ENCODE measurements around the gene GET4.
"Not testable (repeated sequence)": the region's sequence is repeated elsewhere in the genome, so short reads cannot be mapped to it uniquely, and the experiment has no call there.

Gene GET4

DNA sequence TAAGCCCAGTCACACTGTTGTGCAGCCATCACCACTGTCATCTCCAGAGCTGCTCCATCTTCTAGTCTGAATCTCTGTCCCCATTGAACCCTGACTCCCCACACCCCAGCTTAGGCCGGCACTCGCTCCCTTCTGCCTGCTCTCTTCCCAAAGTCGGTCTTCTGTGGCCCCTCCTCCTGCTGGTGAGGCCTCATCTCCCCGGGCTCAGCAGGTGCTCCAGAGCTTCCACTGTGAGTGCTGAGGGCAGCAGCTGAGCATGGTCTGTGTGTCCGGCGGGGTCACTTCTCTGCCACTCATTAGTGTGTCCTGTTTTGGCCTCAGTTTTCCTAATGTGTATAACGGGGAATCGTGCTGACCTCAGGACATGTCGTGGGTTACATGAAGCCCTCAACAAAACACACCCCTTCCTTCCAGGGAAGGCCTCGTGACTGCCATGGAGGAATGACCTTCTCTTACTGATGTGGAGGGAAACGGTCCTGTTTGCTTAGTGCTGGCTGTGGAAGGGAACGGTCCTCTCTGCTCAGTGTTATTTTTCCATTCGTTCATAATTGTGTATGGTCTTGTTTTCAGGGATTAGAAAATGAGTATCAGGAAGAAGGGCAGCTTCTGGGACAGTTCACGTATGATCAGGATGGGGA, 4.3 kb upstream of the GET4 start:
- no peak for DNase-seq (ENCODE audit: low read depth)

DNA sequence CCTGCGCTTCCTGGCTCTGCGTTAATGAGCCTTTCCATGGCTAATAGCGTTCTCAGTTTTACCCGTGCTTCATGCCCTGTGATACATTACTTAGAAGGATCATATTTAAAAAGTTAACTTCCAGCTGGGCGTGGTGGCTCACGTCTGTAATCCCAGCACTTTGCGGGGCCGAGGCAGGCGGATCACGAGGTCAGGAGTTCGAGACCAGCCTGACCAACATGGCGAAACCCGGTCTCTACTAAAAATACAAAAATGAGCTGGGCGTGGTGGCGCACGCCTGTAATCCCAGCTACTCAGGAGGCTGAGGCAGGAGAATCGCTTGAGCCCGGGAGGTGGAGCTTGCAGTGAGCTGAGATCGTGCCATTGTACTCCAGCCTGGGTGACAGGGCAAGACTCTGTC, 3.7 kb upstream of the GET4 start:
- not testable (repeated sequence) for DNase-seq (ENCODE audit: low read depth)

DNA sequence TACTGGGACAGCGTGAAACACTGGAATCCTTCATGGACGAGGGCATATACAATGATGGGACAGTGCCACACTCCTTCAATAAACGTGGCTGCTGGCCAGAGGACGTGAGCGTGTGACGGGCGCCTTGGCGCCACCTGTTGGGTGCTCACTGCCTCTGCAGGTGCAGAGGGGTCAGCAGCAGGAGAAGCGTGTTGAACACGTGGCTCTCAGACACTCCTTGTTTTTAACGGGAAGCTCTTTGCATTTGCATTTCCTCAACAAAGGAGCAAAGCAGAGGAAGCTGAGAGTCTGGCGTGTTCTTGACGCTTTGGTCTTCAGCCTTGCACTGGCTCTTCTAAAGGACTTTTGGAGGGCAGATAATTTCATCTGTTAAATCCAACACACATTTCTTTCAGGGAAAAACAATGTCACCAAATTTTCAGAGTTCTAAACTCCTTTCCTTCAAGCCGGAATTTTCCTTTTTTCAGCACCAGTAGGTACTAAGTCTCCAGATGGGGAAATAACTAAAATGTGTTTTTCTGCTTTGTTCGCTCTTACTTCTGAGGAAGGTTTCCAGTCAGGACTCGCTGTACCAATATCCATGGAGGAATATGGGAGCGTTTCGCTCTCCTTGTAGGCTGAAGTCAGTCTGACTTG, 2.9 kb upstream of the GET4 start:
- peak; percentile 7 for DNase-seq (ENCODE audit: low read depth)

DNA sequence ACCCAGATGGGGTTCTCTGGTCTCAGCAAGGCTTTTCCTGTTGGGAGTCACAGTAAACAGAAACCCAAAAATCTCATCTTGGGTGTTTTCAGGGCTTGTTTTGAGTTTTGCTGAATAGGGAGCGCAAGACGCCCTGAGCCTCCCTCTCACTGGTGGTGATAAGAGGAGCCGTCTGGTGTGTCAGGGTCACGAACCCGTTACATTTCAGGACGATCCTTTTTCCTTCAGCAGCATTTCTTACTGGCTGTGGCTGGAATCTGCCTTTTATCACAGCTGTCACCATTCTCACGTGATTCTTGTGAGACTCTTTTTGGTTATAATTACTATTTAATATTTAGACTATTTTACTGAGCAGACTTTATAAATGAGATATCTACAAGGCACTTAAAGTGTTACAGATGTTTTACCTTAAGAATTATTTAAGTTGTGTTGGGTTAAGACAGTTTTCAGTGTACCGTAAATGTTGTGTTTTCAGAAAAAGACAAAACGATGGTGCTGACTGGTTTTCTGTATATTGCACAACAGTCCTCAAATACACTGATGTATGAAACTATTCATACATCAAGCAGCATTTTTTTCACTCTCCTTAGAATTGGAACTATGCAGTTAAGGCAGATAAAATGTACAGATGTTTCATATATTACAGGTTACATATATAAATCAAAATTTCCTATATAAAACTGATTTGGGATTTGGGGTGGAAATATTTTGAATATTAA, 2.2 kb upstream of the GET4 start:
- DNase-seq (ENCODE audit: low read depth), result no peak

DNA sequence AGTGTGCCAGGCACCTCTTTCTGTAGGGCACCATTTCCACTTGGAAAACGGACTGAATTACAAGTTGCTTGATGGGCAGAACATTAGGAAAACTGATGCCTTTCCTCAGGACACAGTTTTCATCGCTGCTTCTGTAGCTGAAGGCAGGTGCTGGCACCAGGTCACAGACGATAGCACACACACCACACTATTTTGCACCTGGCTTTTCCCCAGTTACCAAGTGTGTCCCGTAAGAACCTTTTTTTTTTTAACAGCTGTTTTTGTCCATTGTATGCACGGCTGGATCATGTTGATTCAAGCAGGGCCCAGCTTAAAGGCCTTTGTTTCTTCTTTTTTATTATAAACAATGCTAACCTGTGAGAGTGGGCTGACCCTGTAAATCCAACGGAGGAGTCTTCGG, 1.3 kb upstream of the GET4 start:
- DNase-seq (ENCODE audit: low read depth), result no peak

DNA sequence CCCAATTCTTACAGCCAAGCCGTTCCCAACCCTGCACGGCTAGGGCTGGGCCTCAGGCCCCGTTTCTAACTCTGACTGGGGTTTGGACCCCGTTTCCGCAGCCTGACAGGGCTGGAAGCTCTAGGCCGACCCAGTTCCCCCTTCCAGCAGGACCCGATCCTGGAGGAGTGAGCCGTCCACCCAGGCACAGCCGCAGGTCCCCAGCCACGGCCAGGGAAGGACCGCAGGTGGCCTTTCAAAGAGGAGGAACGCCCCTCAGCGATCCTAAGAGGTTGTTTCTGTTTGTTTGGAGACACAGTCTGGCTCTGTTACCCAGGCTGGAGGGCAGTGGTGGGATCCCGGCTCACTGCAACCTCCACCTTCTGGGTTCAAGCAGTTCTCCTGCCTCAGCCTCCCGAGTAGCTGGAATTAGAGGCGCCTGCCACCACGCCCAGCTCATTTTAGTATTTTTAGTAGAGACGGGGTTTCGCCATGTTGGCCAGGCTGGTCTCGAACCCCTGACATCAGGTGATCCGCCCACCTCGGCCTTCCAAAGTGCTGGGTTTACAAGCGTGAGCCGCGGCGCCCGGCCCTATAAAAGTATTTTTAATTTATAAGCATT, 778 bp upstream of the GET4 start:
- no peak for DNase-seq (ENCODE audit: low read depth)

DNA sequence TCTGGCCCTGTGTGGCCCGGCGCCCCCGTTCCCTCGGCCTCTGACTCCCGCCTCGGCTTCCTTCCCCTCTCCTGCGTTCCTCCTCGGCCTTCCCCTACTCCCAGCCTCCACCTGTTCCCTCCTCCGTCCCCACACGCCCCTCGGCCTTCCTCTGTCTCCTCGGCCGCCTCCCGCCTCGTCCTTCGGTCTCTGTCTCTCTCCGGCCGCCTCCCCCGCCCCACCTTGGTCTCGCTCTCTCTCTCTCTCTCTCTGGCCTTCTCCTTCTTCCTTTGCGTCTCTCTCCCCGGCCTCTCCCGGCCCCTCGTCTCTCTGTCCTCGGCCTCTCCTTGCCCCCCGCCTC, 588 bp downstream of the GET4 start:
- DNase-seq (ENCODE audit: low read depth), result no peak

DNA sequence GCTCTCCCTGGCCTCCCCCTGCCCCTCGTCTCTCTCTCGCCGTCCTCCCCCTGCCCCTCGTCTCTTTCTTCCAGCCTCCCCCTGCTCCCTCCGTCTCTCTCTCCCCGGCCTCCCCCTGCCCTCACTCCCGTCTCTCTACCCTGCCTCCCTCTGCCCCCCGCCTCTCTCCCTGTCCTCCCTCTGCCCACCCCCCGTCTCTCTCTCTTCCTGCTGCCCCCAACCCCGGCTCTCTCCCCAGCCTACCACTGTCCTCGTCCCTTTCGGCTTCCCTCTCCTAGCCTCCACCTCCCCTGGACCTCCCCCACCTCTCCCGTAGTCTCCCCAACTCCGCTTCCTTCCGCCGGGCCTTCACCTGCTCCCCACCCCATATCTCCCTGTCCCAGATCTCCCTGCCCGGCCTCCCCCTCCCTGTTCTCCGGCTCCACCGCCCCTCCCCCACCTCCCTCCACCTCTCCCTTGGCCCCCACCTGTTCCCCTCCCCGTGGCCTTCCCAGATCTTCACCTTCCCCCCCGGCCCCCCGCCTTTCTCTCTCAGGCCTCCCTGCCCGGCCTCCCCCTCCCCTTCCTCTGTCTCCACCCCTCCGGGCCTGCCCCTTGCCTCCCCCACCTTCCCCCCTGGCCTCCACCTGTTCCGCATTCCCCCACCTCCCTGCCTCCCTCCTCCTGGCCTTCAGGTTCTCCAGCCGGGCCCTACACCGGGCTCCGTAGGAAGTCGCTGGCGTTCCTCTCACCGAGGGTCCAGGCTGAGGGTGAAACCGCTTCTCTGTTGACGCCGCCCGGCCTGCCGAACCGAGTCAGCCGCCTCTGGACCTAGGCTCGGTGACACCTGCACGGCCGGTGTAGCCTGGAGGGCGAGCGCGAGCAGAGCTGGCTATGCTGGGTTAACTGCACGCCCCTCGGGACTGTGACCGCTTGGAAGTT, 1.2 kb downstream of the GET4 start:
- no peak for DNase-seq (ENCODE audit: low read depth)

DNA sequence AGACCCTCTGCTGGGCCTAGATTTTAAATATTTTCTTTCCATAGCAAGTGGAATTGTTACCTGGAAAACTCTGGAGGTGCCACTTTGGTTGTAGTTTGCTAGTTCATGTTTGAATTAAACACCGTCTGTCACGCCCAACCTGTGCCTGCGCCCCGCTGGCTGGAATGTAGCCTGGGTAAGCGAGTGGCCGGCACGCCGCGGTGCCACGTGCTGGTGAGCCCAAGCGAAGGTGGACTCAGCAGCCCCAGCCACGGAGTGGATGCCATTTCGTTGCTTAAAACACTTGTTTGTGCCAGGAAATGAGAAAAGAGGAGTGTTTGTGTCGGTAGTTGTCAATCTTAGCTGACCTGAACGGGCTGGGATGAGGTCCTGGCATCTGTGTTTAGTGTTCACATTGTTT, 2.7 kb downstream of the GET4 start:
- no peak for DNase-seq (ENCODE audit: low read depth)

DNA sequence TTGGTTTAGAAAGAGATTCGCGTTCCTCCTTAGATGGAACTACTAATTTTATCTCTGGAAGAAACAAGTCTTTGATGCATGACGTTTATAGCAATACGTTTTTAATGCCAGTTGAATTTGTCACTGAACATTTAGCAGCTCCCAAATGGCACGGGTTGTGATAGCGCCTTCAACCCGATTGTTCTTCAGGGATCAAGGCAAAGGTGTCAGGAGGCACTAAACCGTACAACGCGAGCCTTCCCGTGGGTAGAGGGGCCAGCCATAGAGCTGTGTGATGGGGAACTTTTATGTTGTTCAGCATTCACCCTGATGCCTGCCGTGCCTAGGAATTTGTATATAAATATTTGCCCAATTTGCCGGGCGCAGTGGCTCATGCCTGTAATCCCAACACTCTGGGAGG, 3.4 kb downstream of the GET4 start:
- DNase-seq (ENCODE audit: low read depth), result no peak

DNA sequence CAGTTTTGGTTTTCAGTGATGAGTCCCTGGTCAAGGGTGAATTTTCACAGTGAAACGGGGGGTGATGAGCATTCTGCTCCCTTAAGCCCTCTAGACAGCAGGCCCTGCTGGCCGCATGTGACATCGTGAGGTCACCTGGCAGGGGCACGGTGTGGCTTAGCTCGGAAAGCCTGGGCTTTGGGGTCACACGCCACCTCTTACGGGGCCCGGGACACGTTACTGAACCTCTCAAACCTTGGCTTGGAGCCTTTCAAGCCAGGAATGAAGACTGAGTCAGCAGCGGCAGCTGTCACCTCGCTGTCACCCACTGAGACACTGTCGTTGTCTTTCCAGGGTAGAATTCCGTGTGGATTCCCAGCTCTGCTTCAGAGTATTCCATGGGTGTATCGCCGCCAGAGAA, 4.1 kb downstream of the GET4 start:
- no peak for DNase-seq (ENCODE audit: low read depth)

DNA sequence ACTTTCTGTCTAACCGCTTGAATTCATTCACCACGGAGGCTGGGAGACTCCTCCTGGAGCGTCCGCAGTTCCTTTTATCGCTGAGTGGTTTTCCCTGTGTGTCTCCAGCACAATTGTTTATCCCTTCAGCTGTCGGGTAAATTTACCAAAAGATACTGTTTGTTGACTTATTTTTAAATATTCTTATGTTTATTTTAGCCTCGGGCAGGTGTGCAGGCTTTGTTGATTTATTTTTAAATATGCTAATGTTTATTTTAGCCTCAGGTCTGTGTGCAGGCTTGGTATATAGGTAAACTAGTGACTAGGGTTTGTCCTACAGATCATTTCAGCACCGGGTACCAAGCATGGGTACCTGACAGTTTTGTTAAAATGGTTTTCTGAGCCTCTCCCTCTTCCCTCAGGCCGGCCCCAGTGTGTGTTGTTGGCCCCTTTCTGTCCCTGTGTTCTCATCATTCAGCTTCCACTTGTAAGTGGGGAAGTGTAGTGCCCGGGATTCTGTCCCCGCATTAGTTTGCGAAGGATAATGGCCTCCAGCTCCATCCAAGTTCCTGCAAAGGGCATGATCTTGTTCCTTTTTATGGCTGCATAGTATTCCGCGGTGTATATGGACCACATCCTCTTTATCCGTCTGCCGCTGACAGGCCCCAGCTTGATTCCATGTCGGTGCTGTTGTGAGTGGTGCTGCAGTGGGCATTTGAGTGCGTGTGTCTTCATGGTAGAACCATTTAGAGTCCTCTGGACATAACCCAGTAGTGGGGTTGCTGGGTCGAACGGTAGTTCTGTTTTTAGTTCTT, 5.3 kb downstream of the GET4 start:
- DNase-seq (ENCODE audit: low read depth), result no peak

DNA sequence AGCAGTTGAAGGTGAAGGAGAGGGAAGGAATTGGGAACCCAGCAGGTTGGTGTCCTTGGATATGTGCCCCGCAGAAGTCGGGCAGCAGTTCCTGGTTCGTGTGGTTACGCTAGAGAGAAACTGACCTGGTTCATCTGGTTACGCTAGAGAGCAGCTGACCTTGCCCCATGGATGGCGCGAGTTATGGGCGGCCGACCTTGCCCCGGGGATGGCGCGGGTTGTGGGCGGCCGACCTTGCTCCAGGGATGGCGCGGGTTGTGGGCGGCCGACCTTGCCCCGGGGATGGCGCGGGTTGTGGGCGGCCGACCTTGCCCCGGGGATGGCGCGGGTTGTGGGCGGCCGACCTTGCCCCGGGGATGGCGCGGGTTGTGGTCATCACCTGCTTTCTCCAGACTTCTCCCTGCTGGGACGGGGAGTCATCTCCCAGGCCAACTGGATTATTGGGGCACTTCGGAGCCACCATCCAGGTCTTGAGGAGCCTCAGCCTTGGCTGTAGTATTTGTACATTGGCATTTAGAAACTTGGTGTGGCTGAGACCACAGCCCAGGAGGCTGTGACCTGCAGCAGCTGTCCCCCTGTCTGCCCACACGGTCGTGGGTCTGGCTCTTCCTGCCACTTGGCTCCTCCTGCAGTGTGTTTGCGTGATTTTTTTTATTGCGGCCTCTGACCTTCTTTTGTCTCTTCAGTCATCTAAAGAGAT, 6.1 kb downstream of the GET4 start:
- no peak for DNase-seq (ENCODE audit: low read depth)

DNA sequence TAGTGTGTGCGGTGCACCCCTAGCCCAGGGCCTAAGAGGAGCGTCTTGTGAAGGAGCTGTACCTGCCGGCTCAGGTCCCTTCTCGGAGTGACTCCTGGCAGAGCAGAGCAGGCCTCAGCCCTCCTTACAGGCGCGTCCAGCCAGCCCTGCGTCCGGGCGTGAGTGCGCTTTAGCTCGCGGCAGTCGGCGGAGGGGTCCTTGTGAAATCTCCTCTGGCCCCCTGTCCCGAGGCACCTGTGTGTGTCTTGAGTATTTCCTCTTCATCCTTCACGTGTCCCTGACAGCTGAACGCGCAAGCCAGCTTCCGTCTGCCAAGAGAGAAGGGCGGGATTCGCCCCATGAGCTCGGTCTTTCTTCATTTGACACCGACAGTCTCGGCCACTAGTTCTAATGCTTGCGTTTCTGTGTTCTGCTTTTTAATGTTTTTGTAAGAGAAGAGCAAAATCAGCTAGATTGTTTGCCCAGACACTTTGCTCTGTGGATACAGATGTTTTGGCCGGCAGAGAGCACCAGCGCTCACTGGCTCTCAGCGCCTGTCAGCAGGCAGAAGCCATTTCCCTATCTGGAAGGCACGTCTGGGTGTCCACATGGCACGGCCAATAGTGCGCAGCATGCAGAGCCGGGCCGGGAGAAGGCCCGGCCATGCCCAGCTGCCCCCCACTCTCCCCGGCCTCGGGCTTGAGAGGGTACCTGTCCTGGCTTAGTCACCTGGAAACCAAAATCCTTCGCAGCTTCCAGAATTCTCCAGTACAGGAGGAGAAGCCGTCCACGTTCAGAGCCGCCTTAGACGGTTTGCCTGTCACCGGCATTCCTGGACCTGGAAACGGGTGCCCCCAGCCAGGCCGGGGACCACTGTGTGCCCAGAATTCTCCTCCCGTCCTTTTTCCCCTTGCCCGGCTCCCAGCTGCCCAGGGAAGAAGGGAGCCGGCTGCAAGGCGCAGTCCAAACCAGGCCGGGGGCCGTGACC, 7.0 kb downstream of the GET4 start:
- no peak for DNase-seq (ENCODE audit: low read depth)

DNA sequence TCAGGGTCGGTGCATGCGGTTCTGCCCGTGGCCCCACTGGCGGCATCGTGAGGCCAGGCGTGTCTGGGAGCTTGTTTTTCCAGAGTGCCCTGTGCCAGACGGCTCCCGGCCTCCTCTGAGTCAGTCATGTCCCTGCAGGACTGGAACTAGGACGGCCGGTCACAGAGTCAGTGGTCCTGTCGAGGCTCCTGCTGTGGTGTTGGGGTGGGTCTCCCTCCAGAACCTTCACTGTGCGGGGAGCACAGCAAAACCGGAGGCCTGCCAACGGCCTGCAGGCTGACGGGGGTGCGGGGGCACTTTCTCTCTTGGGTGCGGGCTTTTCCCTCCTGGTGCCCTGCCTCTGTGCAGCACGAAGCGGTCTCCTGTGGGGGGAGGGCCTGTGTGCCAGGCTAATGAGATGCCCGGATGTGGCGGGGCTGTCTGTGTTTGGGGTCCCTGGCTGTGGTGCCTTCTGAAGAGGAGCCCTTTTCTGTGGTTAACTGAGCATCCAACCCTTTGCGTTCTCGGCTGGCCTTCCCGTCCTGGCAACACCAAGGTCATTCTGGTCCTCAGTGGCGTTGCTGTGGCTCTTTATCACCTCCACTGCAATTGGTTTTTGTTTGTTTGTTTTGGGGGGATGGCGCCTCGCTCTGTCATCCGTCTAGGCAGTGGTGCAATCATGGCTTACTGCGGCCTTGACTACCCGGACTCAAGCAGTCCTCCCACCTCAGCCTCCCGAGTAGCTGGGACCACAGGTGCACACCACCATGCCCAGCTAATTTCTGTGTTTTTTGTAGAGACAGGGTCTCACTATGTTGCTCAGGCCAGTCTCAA, 8.0 kb downstream of the GET4 start:
- DNase-seq (ENCODE audit: low read depth), result no peak

DNA sequence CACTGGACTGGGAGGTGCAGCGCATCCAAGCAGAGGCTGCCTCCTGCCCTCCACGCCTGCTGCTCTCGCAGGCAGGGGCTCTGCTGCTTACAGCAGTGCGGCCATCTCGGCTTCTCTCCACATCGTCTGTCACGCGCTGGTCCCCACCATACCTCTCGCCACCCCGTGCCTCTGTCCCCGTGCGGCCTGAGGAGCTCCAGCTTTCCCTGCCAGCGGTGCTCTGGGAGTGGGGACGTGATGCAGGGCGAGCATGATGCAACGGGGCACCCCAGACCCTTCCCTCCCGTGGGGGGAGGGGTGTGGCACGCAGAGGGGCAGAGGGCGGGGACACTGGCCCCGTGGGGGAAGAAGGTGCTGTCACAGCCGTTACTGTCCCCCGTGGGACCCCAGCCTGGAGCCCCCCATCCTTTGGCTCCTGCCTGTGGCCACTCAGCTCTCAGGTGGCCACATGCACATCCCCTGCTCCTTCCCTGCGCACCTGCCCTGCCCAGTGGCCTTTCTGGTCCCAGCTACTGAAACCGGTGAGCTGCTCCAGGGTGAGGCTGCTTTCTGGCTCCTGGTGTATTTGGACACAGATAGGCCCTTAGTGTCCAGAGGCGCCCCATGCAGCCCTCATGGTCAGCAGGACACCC, 9.0 kb downstream of the GET4 start:
- DNase-seq (ENCODE audit: low read depth), result no peak

DNA sequence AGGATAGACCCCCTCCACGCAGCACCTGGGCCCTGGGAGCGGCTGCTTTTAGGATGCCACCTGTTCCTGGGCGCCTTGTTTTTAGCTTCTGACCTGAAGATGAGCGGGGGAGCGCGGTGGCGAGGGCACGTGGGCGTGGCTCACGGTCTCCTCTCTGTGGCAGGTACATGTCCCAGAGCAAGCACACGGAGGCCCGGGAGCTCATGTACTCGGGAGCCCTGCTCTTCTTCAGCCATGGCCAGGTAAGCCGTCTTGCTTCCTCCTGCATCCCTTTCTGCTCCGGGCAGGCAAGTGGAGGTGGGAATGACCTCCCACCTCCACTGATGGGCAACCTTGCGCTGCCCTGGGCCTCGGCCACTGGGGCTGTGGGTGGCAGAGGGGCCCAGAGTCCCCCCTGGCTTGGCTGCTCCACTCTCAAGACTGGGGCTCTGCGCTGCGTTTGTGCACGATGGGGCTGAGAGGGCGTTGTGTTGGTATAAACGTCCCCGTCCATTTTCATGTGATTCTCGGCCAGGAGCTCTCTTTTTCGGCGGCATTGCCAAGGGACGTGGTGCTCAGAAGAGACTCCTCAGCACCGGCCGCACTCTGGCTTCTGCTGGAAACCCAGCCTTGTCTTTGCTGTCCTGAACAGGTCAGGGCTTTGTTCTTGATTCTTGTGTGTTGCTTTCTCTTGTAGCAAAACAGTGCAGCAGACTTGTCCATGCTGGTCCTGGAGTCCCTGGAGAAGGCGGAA, 9.7 kb downstream of the GET4 start:
- no peak for DNase-seq (ENCODE audit: low read depth)
